ENCODE results near the gene TRAPPC5. TPM values are rescaled to one million over a fixed set of nuclear protein-coding genes. Genes with fewer than 3 reads are reported as not detected.

Gene TRAPPC5
- total RNA-seq, 2 experiments from 2014 or later = 91.5 to 150 TPM

DNA sequence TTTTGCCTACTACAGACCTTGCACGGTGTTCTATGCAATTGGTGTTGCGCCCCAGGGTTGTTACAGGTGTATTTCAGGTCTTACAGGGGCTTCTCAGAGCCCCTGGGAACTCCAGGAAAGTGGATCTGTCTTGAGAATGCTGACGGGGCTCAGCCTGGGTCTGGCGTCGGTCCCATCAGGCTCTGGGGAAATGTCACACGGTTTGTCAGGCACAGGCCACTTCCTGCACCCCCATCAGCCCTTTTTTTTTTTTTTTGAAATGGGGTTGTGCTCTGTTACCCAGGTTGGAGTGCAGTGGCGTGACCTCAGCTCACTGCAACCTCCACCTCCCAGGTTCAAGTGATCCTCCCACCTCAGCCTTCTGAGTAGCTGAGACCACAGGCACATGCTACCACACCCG, 38.0 kb downstream of the TRAPPC5 start:
- no peaks in the 10 kb centered on the region for H3K36me3 ChIP-seq (ENCODE audit: insufficient read depth, low read length)
- intact Hi-C loops (cut with micrococcal nuclease; ENCODE audit: unreplicated experiment) = no loop called here
- H3K4me3 ChIP-seq (ENCODE audit: low read depth, low read length, poor library complexity, severe bottlenecking) = no peak overlapping the region
- no peaks in the 10 kb centered on the region for H3K79me2 ChIP-seq (ENCODE audit: insufficient read depth, low read depth, low read length)
- ChIA-PET CTCF (ENCODE audit: unreplicated experiment) (interaction anchor here (1.0 kb wide), 1 partner anchor 15 kb away, joined by 4 read pairs; no protein-coding TSS in a partner anchor), POLR2A (interaction anchor here (0.6 kb wide), 3 partner anchors 60 to 1943 kb away, joined by 3 to 6 read pairs (median 3); no protein-coding TSS in a partner anchor)
- H2AFZ ChIP-seq (ENCODE audit: low read length) = peak overlapping the region; percentile 58
- H3K9me2 ChIP-seq (ENCODE audit: insufficient read depth, low read length) = no peaks in the 10 kb centered on the region
- no peaks in the 10 kb centered on the region for H4K20me1 ChIP-seq (ENCODE audit: insufficient read depth, low read length)
- H3K9me3 ChIP-seq (ENCODE audit: low read length) = no peaks in the 10 kb centered on the region
- no peak overlapping the region for H3K27ac ChIP-seq (ENCODE audit: low read depth, low read length, poor library complexity, severe bottlenecking)
- DNase-seq (ENCODE audit: low spot score) = peak; percentile 46
- H3K4me2 ChIP-seq (ENCODE audit: low read length) = no peak overlapping the region; the same call in 1 of the 2 replicates
- peaks cover 17% of the 10 kb centered on the region for H3K4me1 ChIP-seq (ENCODE audit: insufficient read depth, low read length, poor library complexity, severe bottlenecking)
- no peak for TF ChIP-seq EZH2phosphoT487 (IDR thresholded peaks at IDR 0.05; ENCODE audit: borderline replicate concordance, low read depth, low read length)
- TF ChIP-seq, protein P1, sequence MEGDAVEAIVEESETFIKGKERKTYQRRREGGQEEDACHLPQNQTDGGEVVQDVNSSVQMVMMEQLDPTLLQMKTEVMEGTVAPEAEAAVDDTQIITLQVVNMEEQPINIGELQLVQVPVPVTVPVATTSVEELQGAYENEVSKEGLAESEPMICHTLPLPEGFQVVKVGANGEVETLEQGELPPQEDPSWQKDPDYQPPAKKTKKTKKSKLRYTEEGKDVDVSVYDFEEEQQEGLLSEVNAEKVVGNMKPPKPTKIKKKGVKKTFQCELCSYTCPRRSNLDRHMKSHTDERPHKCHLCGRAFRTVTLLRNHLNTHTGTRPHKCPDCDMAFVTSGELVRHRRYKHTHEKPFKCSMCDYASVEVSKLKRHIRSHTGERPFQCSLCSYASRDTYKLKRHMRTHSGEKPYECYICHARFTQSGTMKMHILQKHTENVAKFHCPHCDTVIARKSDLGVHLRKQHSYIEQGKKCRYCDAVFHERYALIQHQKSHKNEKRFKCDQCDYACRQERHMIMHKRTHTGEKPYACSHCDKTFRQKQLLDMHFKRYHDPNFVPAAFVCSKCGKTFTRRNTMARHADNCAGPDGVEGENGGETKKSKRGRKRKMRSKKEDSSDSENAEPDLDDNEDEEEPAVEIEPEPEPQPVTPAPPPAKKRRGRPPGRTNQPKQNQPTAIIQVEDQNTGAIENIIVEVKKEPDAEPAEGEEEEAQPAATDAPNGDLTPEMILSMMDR (conservative IDR thresholded peaks at IDR 0.05; ENCODE audit: low read length) = no peak
- BruUV-seq (replicated peaks) = no TSS peak

DNA sequence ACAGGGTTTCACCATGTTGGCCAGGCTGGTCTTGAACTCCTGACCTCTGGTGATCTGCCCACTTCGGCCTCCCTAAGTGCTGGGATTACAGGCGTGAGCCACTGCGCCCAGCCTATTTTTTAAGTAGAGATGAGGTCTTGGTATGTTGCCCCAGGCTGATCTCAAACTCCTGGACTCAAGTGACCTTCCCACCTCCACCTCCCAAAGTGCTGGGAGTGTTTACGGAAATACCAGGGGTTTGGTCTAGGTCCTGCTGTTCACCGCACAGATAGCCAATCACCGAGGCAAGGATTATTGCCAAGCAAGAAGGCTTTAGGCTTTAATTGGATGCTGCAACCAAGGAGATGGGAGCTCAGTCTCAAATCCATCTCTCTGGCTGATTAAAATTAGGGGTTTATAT, 39.7 kb downstream of the TRAPPC5 start:
- no peak overlapping the region for H3K4me3 ChIP-seq (ENCODE audit: low read depth, low read length, poor library complexity, severe bottlenecking)
- POLR2A ChIA-PET = interaction anchor here (0.5 kb wide), 1 partner anchor 24 kb away, joined by 5 read pairs; no protein-coding TSS in a partner anchor
- H3K4me1 ChIP-seq (ENCODE audit: insufficient read depth, low read length, poor library complexity, severe bottlenecking) = peaks cover 12% of the 10 kb centered on the region
- BruUV-seq (replicated peaks) = no TSS peak
- no peak overlapping the region for H3K27ac ChIP-seq (ENCODE audit: low read depth, low read length, poor library complexity, severe bottlenecking)
- intact Hi-C loops (cut with micrococcal nuclease; ENCODE audit: unreplicated experiment) = no loop called here
- H3K79me2 ChIP-seq (ENCODE audit: insufficient read depth, low read depth, low read length) = no peaks in the 10 kb centered on the region
- no peaks in the 10 kb centered on the region for H3K9me2 ChIP-seq (ENCODE audit: insufficient read depth, low read length)
- H3K4me2 ChIP-seq (ENCODE audit: low read length) = no peak overlapping the region
- CTCF ChIA-PET (ENCODE audit: unreplicated experiment) = no interaction called here
- H3K36me3 ChIP-seq (ENCODE audit: insufficient read depth, low read length) = no peaks in the 10 kb centered on the region
- no peak overlapping the region for H2AFZ ChIP-seq (ENCODE audit: low read length)
- H3K9me3 ChIP-seq (ENCODE audit: low read length) = no peaks in the 10 kb centered on the region
- no peak for TF ChIP-seq EZH2phosphoT487 (IDR thresholded peaks at IDR 0.05; ENCODE audit: borderline replicate concordance, low read depth, low read length)
- TF ChIP-seq, protein P1 (conservative IDR thresholded peaks at IDR 0.05; ENCODE audit: low read length) = no peak
- H4K20me1 ChIP-seq (ENCODE audit: insufficient read depth, low read length) = no peaks in the 10 kb centered on the region
- no peak for DNase-seq (ENCODE audit: low spot score)

DNA sequence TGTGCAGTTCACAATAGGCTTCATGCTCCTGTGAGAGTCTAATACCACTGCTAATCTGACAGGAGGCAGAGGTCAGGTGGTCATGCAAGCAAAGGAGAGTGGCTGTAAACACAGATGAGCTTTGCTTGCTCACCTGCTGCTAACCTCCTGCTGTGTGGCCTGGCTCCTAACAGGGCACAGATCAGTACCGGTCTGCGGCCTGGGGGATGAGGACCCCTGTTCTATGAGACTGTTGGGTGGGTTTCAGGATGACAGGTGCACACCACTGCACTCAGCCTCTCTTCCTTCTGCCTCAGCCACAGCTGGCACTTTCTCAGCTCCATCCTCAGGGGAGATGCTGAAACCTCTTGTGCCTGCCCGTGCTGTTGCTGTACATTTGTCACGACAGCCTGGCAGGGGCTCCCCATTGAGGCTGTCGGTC, 41.6 kb downstream of the TRAPPC5 start:
- BruUV-seq (replicated peaks) = no TSS peak
- DNase-seq (ENCODE audit: low spot score) = no peak
- Histone ChIP-seq H4K20me1 (ENCODE audit: insufficient read depth, low read length) (no peaks in the 10 kb centered on the region), H3K4me1 (ENCODE audit: insufficient read depth, low read length, poor library complexity, severe bottlenecking) (peaks cover 12% of the 10 kb centered on the region), H2AFZ (ENCODE audit: low read length) (no peak overlapping the region), H3K36me3 (ENCODE audit: insufficient read depth, low read length) (no peaks in the 10 kb centered on the region), H3K27ac (ENCODE audit: low read depth, low read length, poor library complexity, severe bottlenecking) (no peak overlapping the region), H3K9me2 (ENCODE audit: insufficient read depth, low read length) (no peaks in the 10 kb centered on the region), H3K4me2 (ENCODE audit: low read length) (no peak overlapping the region), H3K79me2 (ENCODE audit: insufficient read depth, low read depth, low read length) (no peaks in the 10 kb centered on the region), H3K4me3 (ENCODE audit: low read depth, low read length, poor library complexity, severe bottlenecking) (no peak overlapping the region), H3K9me3 (ENCODE audit: low read length) (no peaks in the 10 kb centered on the region)
- ChIA-PET CTCF (ENCODE audit: unreplicated experiment) (no interaction called here), POLR2A (interaction anchor here (0.6 kb wide), 1 partner anchor 11 kb away, joined by 3 read pairs; no protein-coding TSS in a partner anchor)
- TF ChIP-seq, protein P1 (conservative IDR thresholded peaks at IDR 0.05; ENCODE audit: low read length) = no peak
- no peak for TF ChIP-seq EZH2phosphoT487 (IDR thresholded peaks at IDR 0.05; ENCODE audit: borderline replicate concordance, low read depth, low read length)
- intact Hi-C loops (cut with micrococcal nuclease; ENCODE audit: unreplicated experiment) = no loop called here
